Right atrium auricular region (tissue), 2 donors: ENCODE results near the gene NEGR1. TPM values are rescaled to one million over a fixed set of nuclear protein-coding genes. Genes with fewer than 3 reads are reported as not detected.

Experiments used
- DNase-seq: peaks from one replicate; pipeline ENCODE4 v3.0.0-alpha.2; 2019; ENCODE audit warnings: low spot score
- H3K27ac ChIP-seq, 2 donors: fragments of 200-600 bp; sonication (generic); 1 replicate in 1 of 2; 2 replicates in 1 of 2; pipeline ENCODE4 v1.5.1; 2016 to 2019
- H3K27me3 ChIP-seq, 2 donors: fragments of 200-600 bp; sonication (generic); one replicate each; pipeline versions ENCODE4 v1.5.1 to v1.6.0; 2017 to 2019
- H3K36me3 ChIP-seq: fragments of 200-600 bp; sonication (generic); one replicate; pipeline ENCODE4 v1.5.1; 2016
- H3K4me1 ChIP-seq, 2 donors: fragments of 200-600 bp; sonication (generic); one replicate each; pipeline versions ENCODE4 v1.5.1 to v1.6.0; 2017 to 2019
- H3K4me3 ChIP-seq, 2 donors: fragments of 200-600 bp; sonication (generic); 1 replicate in 1 of 2; 2 replicates in 1 of 2; pipeline ENCODE4 v1.5.1; 2017 to 2019; ENCODE audit warnings: mild to moderate bottlenecking in 1 of 2, moderate library complexity in 1 of 2
- H3K9me3 ChIP-seq, 2 donors: fragments of 200-600 bp; sonication (generic); one replicate each; pipeline ENCODE4 v1.5.1; 2019
- total RNA-seq, 2 donors: library from RNA; depleted of rRNA; stranded (reverse); fragments of >200 nt; gene quantifications; one replicate each; pipeline ENCODE4 v1.1.0, GENCODE V29; 2016
- TF ChIP-seq, protein P1 (sequence below), 2 donors: fragments of 200-600 bp; sonication (generic); IDR thresholded peaks; one replicate each; pipeline ENCODE4 v1.5.1; 2019; ENCODE audit warnings: antibody characterized with exemption in 2 of 2

Gene NEGR1
- total RNA-seq, 2 donors from 2014 or later = 9.3 to 9.9 TPM

DNA sequence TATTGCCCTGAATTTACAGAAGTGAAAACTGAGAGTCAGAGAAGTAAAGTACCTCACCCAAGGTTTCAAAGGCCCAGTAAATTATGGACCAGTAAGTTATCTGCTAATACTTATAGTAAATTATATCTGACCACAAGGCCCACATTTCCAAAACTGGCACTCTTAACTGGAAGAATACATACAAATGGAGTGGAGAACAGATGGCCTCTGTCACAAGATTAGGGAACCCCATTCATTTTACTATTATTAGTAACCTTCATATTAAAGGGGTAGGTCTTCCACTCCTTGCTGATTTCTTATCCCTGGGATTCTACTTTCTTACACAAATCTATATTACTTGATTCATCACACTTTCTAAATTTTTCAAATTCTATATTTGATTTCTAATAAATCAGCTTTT, 588.8 kb downstream of the NEGR1 start:
- Histone ChIP-seq H3K36me3 (no peaks in the 10 kb centered on the region), H3K9me3 (no peaks in the 10 kb centered on the region), H3K27ac (no peak overlapping the region), H3K27me3 (no peaks in the 10 kb centered on the region), H3K4me3 (no peak overlapping the region), H3K4me1 (no peaks in the 10 kb centered on the region)
- TF ChIP-seq, protein P1, sequence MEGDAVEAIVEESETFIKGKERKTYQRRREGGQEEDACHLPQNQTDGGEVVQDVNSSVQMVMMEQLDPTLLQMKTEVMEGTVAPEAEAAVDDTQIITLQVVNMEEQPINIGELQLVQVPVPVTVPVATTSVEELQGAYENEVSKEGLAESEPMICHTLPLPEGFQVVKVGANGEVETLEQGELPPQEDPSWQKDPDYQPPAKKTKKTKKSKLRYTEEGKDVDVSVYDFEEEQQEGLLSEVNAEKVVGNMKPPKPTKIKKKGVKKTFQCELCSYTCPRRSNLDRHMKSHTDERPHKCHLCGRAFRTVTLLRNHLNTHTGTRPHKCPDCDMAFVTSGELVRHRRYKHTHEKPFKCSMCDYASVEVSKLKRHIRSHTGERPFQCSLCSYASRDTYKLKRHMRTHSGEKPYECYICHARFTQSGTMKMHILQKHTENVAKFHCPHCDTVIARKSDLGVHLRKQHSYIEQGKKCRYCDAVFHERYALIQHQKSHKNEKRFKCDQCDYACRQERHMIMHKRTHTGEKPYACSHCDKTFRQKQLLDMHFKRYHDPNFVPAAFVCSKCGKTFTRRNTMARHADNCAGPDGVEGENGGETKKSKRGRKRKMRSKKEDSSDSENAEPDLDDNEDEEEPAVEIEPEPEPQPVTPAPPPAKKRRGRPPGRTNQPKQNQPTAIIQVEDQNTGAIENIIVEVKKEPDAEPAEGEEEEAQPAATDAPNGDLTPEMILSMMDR (IDR thresholded peaks at IDR 0.05) = no peak
- no peak for DNase-seq

DNA sequence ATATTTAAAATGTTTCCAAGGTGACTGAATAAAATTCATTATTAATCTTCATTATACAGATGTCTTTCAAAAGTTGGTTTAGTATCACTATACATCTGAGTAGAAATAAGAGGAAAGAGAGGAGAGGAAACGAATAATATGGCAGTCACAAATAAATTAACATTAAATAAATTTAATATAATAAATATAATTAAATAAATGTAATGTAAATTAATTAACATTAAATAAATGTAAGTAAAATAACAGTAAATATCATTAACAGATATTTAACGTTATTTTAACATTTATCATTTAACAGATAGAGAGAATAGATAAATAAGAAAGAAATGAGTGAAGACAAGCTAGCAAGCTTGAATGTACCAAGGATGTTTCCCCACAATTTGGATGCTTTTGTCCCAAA, 592.7 kb downstream of the NEGR1 start:
- TF ChIP-seq, protein P1 (IDR thresholded peaks at IDR 0.05) = no peak
- Histone ChIP-seq H3K4me3 (no peak overlapping the region), H3K9me3 (no peaks in the 10 kb centered on the region), H3K4me1 (no peaks in the 10 kb centered on the region), H3K27ac (no peak overlapping the region), H3K27me3 (no peaks in the 10 kb centered on the region), H3K36me3 (no peaks in the 10 kb centered on the region)
- DNase-seq = no peak

DNA sequence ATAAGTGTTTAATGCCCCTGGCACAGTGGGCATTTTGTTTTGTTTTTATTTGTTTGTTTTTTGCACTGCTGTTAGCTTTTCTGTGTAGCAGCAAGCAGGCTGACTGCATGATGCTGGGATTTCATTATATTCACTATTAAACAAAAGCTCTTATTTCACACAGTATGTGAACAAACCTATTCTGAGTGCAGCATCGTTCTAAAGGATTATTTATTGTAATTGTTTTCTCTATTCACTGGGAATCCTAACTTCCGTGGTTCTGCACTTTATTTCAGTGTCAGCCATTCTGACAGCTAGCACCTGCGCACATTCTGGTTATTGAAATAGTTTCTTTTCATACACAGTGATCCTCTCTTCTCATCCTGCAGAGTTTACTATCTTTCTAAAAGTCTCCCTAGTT, 595.0 kb downstream of the NEGR1 start:
- no peak overlapping the region for H3K27ac ChIP-seq
- no peaks in the 10 kb centered on the region for H3K9me3 ChIP-seq
- H3K4me1 ChIP-seq = no peaks in the 10 kb centered on the region
- H3K36me3 ChIP-seq = no peaks in the 10 kb centered on the region
- no peak overlapping the region for H3K4me3 ChIP-seq
- TF ChIP-seq, protein P1 (IDR thresholded peaks at IDR 0.05) = no peak
- no peaks in the 10 kb centered on the region for H3K27me3 ChIP-seq
- DNase-seq = no peak

DNA sequence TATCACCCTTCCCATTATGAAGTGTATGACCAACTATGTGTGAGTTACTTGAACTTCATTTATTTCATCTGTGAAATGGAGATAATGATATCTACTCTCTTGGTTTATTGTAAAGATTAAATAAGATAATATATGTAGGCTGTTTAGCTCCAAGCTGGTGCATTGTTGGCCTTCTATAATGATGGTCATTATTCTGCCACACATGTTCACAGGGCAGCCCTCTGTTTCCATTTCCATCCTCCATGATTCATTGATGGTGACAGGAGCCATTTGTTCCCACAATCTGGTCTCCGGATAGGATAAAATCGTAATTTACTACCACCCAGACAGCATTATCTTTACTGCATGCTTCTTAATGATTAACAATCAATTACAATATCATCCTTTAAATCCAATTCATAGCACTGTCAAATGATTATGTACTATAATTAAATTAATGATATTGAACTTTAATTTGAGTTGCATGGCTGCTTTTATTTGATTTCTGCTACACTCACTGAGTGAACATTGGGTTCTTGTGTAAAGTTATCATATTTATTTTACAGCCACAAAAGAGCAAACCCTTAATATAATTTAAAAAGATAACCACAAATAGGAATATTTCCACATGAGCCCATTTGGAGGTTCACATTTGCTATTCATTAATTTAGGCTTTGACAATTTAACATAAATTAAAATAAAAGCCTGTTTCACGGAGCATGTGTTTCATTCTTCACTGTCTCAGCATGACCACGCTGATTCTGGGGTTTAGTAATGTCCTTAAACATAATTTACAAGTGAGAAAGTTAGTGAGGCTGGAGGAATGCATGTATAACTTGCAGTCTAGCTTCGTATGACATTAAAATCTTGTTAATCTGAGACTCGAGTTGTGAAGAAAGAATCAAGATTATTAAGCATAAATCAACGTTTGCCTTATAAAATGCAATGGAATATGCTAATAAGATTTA, 605.1 kb downstream of the NEGR1 start:
- TF ChIP-seq, protein P1 (IDR thresholded peaks at IDR 0.05) = no peak
- DNase-seq = no peak

DNA sequence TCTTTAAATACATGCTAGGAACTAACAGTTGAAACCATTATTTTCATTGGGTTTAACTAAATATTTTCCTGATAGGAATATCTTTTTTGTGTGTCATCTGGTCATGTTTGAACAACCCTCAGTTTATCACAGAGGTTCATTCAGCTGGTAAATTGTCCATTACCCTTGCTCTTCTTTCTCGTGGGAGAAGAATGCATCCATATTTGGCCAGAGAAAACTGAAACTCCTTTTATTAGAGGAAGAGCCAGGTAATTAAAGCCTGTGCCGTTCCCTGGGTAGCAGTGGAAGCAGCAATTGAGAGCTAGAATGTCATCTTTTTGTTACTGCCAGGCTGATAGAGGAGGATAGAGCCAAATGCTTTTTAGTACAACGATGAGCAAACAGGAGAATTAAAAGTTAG, 614.3 kb downstream of the NEGR1 start:
- H3K27me3 ChIP-seq = no peaks in the 10 kb centered on the region
- DNase-seq = no peak
- no peaks in the 10 kb centered on the region for H3K9me3 ChIP-seq
- no peak overlapping the region for H3K27ac ChIP-seq
- TF ChIP-seq, protein P1 (IDR thresholded peaks at IDR 0.05) = no peak
- no peaks in the 10 kb centered on the region for H3K36me3 ChIP-seq
- no peaks in the 10 kb centered on the region for H3K4me1 ChIP-seq
- H3K4me3 ChIP-seq = no peak overlapping the region

More for the DNA sequence above, 605.1 kb downstream of the NEGR1 start:
- no peaks in the 10 kb centered on the region for H3K27me3 ChIP-seq
- H3K4me1 ChIP-seq = no peaks in the 10 kb centered on the region
- H3K9me3 ChIP-seq = no peaks in the 10 kb centered on the region
- no peaks in the 10 kb centered on the region for H3K36me3 ChIP-seq
- no peak overlapping the region for H3K4me3 ChIP-seq
- H3K27ac ChIP-seq = no peak overlapping the region
